Measurements from ENCODE around the gene SVOPL. TPM values are rescaled to one million over a fixed set of nuclear protein-coding genes. Genes with fewer than 3 reads are reported as not detected.

Gene SVOPL
- 1 to 10 TPM in 1 of 2 donors, not detected in 1; 1.5 TPM for total RNA-seq
- polyA plus RNA-seq, result under 1 TPM; 0.13 to 0.39 TPM
- long read RNA-seq, donor 1, result 0 reads
- long read RNA-seq, donor 2, result 0 reads
- long read RNA-seq, donor 3, result 0 reads
- long read RNA-seq, donor 4, result 0 reads
- long read RNA-seq, donor 5, partial matches to known transcripts, result 0 of 1 reads
- long read RNA-seq, donor 5, other reads (novel, unspliced or antisense), result 0 of 1 reads

- Histone ChIP-seq H3K4me1 (ENCODE audit: control insufficient read depth in 5 of 5, insufficient read depth in 5 of 5, low read length in 5 of 5) (no peaks in the 10 kb centered on the region), H3K9ac (ENCODE audit: insufficient read depth in 1 of 2, low read length in 2 of 2) (no peak within 1 kb of the TSS), H3K9me3 (ENCODE audit: control insufficient read depth in 4 of 4, insufficient read depth in 3 of 4, low read length in 3 of 4) (peaks cover 0 to 2% (median 0%) of the 10 kb centered on the region in 4 donors), H3K27ac (ENCODE audit: low read depth in 1 of 2, low read length in 1 of 2) (no peak within 1 kb of the TSS), H3K4me3 (no peak within 1 kb of the TSS), H3K36me3 (ENCODE audit: control insufficient read depth in 4 of 4, insufficient read depth in 4 of 4, low read length in 4 of 4) (no peaks in the 10 kb centered on the region), H3K27me3 (ENCODE audit: control insufficient read depth in 3 of 3, insufficient read depth in 3 of 3, low read length in 2 of 3) (no peaks in the 10 kb centered on the region)
- 53 to 54% methylated on average over 7 of the region's 7 CpGs for whole genome bisulfite sequencing, 2 donors
- no peak for DNase-seq
- TF ChIP-seq CTCF (IDR thresholded peaks at IDR 0.05; ENCODE audit: control extremely low read depth, extremely low read depth), result no peak
- ATAC-seq (ENCODE audit: insufficient read depth, low FRiP score), result no peak
Measured at GRCh38 chr7:138700857-138701536, at the start of gene SVOPL. Gene SVOPL, minus strand, starts transcription at chr7:138701362. Its CDS starts 22,317 bp downstream, at chr7:138679045.

GRCh38 chr7:138750473-138750872, 49.3 kb upstream of the SVOPL start:
- Histone ChIP-seq H3K36me3 (ENCODE audit: control insufficient read depth in 4 of 4, insufficient read depth in 4 of 4, low read length in 4 of 4) (no peaks in the 10 kb centered on the region), H3K27ac (ENCODE audit: low read depth in 1 of 2, low read length in 1 of 2) (no peak overlapping the region), H3K9ac (ENCODE audit: insufficient read depth in 1 of 2, low read length in 2 of 2) (no peak overlapping the region), H3K27me3 (ENCODE audit: control insufficient read depth in 3 of 3, insufficient read depth in 3 of 3, low read length in 2 of 3) (no peaks in the 10 kb centered on the region), H3K4me3 (no peak overlapping the region), H3K9me3 (ENCODE audit: control insufficient read depth in 4 of 4, insufficient read depth in 3 of 4, low read length in 3 of 4) (no peaks in the 10 kb centered on the region), H3K4me1 (ENCODE audit: control insufficient read depth in 5 of 5, insufficient read depth in 5 of 5, low read length in 5 of 5) (peaks cover 0 to 10% (median 0%) of the 10 kb centered on the region in 5 donors)
- ATAC-seq (ENCODE audit: insufficient read depth, low FRiP score), result no peak
- no peak for DNase-seq
- TF ChIP-seq CTCF (IDR thresholded peaks at IDR 0.05; ENCODE audit: control extremely low read depth, extremely low read depth), result no peak
- WGBS, 2 donors, result 91 to 95% methylated on average over 15 of the region's 15 CpGs

GRCh38 chr7:138749960-138750359, 48.8 kb upstream of the SVOPL start:
- Histone ChIP-seq H3K9ac (ENCODE audit: insufficient read depth in 1 of 2, low read length in 2 of 2) (no peak overlapping the region), H3K27me3 (ENCODE audit: control insufficient read depth in 3 of 3, insufficient read depth in 3 of 3, low read length in 2 of 3) (no peaks in the 10 kb centered on the region), H3K4me3 (no peak overlapping the region), H3K9me3 (ENCODE audit: control insufficient read depth in 4 of 4, insufficient read depth in 3 of 4, low read length in 3 of 4) (no peaks in the 10 kb centered on the region), H3K36me3 (ENCODE audit: control insufficient read depth in 4 of 4, insufficient read depth in 4 of 4, low read length in 4 of 4) (no peaks in the 10 kb centered on the region), H3K27ac (ENCODE audit: low read depth in 1 of 2, low read length in 1 of 2) (no peak overlapping the region), H3K4me1 (ENCODE audit: control insufficient read depth in 5 of 5, insufficient read depth in 5 of 5, low read length in 5 of 5) (peaks cover 0 to 4% (median 0%) of the 10 kb centered on the region in 5 donors)
- no peak for ATAC-seq (ENCODE audit: insufficient read depth, low FRiP score)
- DNase-seq, result peak; percentile 15 to 72 (median 18)
- WGBS, 2 donors, result 61 to 79% methylated on average over 3 of the region's 3 CpGs
- no peak for TF ChIP-seq CTCF (IDR thresholded peaks at IDR 0.05; ENCODE audit: control extremely low read depth, extremely low read depth)

All from lung (tissue), 16 donors.